Duodenal mucosa (tissue), 2 donors: Measurements from ENCODE around the gene HAS3.
"Not testable (repeated sequence)": the region's sequence is repeated elsewhere in the genome, so short reads cannot be mapped to it uniquely, and the experiment has no call there.

Source experiments
- H3K27ac ChIP-seq: one replicate; pipeline ENCODE4 v1.7.0; 2013; ENCODE audit warnings: low read depth, low read length
- H3K27me3 ChIP-seq, 2 donors: one replicate each; pipeline ENCODE4 v1.7.0; 2013; ENCODE audit warnings: low read length in 2 of 2, control low read depth in 1 of 2; ENCODE audit not compliant: insufficient read depth in 2 of 2, control insufficient read depth in 1 of 2
- H3K36me3 ChIP-seq, 2 donors: one replicate each; pipeline ENCODE4 v1.7.0; 2013; ENCODE audit warnings: low read length in 2 of 2, control low read depth in 1 of 2; ENCODE audit not compliant: insufficient read depth in 2 of 2, control insufficient read depth in 1 of 2
- H3K4me1 ChIP-seq, 2 donors: one replicate each; pipeline ENCODE4 v1.7.0; 2013; ENCODE audit warnings: low read length in 2 of 2, control low read depth in 1 of 2; ENCODE audit not compliant: insufficient read depth in 2 of 2, control insufficient read depth in 1 of 2
- H3K4me3 ChIP-seq, 2 donors: one replicate each; pipeline ENCODE4 v1.7.0; 2013; ENCODE audit warnings: low read length in 2 of 2, low read depth in 1 of 2
- H3K9ac ChIP-seq, 2 donors: one replicate each; pipeline ENCODE4 v1.7.0; 2013; ENCODE audit warnings: low read length in 2 of 2, low read depth in 1 of 2
- H3K9me3 ChIP-seq, 2 donors: one replicate each; pipeline ENCODE4 v1.7.0; 2013; ENCODE audit warnings: low read length in 2 of 2, control low read depth in 1 of 2; ENCODE audit not compliant: control insufficient read depth in 1 of 2

HAS3 gene

DNA sequence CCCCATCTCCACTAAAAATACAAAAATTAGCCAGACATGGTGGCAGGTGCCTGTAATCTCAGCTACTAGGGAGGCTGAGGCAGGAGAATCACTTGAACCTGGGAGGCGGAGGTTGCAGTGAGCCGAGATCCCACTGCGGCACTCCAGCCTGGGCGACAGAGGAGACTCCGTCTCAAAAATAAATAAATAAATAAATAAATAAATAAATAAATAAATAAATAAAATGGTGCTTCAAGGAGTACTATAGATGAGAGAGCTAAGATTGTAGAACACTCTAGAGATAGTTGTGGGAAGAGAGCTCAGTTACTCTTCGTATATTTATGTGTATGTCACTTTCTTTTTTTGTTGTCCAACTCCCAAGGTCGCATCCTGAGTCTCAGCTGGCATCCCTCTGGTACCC, 34.0 kb downstream of the HAS3 start:
- H3K4me1 ChIP-seq, H3K9me3 ChIP-seq, H3K27ac ChIP-seq, H3K9ac ChIP-seq, H3K4me3 ChIP-seq, H3K27me3 ChIP-seq: not testable (repeated sequence)
- H3K36me3 ChIP-seq: peaks cover 25 to 49% of the 10 kb centered on the region in 2 donors

DNA sequence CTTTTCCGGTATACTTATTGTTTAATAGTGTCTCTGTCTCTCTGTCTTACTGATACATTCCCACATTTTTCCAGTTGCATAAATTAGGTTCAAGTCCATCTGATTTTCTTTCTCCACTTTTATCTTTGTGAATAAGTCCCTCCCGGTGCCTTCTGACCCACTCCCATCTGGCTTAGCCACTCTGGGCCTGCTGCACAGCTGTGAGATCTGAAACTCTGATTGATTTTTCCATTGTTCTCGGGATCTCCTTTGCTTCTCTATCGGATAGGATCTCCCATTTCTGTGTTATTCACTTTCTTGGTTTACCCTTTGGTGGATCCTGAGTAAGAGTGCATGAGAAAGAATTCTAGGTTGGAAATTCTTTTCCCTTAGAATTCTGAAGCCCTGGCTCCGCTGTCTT, 35.6 kb downstream of the HAS3 start:
- Histone ChIP-seq H3K36me3 (peaks cover 25 to 54% of the 10 kb centered on the region in 2 donors), H3K9ac (no peak overlapping the region), H3K27ac (no peak overlapping the region)

GRCh38 chr16:69141936-69142335, 36.5 kb downstream of the HAS3 start:
- no peaks in the 10 kb centered on the region for H3K9me3 ChIP-seq
- H3K27ac ChIP-seq: no peak overlapping the region
- H3K36me3 ChIP-seq: peaks cover 25 to 54% of the 10 kb centered on the region in 2 donors
- H3K4me1 ChIP-seq: no peaks in the 10 kb centered on the region
- H3K4me3 ChIP-seq: no peak overlapping the region
- H3K9ac ChIP-seq: no peak overlapping the region
- H3K27me3 ChIP-seq: no peaks in the 10 kb centered on the region

More for the DNA sequence above, 35.6 kb downstream of the HAS3 start:
- H3K4me1 ChIP-seq: no peaks in the 10 kb centered on the region
- H3K9me3 ChIP-seq: no peaks in the 10 kb centered on the region
- no peak overlapping the region for H3K4me3 ChIP-seq
- H3K27me3 ChIP-seq: no peaks in the 10 kb centered on the region

DNA sequence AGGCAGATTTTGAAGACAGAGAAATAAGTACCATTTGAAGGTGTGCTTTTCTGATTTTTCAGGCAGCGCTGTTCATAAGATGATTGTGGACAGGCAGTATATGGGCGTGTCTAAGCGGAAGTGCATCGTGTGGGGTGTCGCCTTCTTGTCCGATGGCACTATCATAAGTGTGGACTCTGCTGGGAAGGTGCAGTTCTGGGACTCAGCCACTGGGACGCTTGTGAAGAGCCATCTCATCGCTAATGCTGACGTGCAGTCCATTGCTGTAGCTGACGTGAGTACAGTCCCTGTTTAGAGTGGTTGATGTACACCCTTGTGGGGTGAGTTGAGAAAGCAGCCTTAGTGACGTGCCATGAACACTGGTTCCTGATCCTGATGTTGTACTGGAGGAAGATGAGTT, 37.7 kb downstream of the HAS3 start:
- no peaks in the 10 kb centered on the region for H3K4me1 ChIP-seq
- peaks cover 19 to 52% of the 10 kb centered on the region in 2 donors for H3K36me3 ChIP-seq
- no peak overlapping the region for H3K9ac ChIP-seq
- H3K27me3 ChIP-seq: no peaks in the 10 kb centered on the region
- H3K9me3 ChIP-seq: no peaks in the 10 kb centered on the region
- H3K4me3 ChIP-seq: no peak overlapping the region
- no peak overlapping the region for H3K27ac ChIP-seq

- Histone ChIP-seq H3K27ac (no peak overlapping the region), H3K4me1 (no peaks in the 10 kb centered on the region), H3K4me3 (no peak overlapping the region), H3K27me3 (no peaks in the 10 kb centered on the region), H3K9me3 (no peaks in the 10 kb centered on the region), H3K9ac (no peak overlapping the region), H3K36me3 (peaks cover 19 to 44% of the 10 kb centered on the region in 2 donors)
Observed at GRCh38 chr16:69145658-69146057, 40.2 kb downstream of the HAS3 start.

- H3K9ac ChIP-seq, H3K4me1 ChIP-seq, H3K27me3 ChIP-seq, H3K27ac ChIP-seq, H3K9me3 ChIP-seq, H3K4me3 ChIP-seq: not testable (repeated sequence)
- peaks cover 12 to 45% of the 10 kb centered on the region in 2 donors for H3K36me3 ChIP-seq
Observed at GRCh38 chr16:69149621-69150020, 44.2 kb downstream of the HAS3 start.

DNA sequence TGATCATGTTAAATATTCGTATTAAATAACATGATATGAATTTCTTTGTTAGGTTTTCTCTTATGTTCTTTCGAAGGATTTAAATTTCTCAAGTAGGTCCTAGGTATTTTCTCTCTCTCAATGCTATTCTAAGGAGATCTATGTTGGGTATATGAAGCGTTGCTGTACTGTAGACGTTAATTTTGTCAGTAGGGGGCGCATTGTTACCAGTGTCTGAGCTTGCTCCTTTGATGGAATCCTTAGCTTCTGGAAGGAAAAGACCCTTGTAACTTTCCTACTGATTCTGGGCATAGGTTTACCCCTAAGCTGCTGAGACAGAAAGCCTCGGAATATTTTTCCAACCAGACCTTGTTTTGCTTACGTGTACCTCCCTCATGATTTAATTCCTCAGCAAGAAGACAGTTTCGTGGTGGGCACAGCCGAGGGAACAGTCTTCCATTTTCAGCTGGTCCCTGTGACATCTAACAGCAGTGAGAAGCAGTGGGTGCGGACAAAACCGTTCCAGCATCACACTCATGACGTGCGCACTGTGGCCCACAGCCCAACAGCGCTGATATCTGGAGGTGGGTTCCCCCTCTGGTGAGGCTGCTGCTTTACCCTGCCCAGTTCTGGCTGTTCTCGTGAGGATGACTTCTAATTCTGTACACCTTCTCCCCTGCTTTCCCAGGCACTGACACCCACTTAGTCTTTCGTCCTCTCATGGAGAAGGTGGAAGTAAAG, 44.9 kb downstream of the HAS3 start:
- Histone ChIP-seq H3K27me3 (no peaks in the 10 kb centered on the region), H3K4me3 (no peak overlapping the region), H3K9ac (no peak overlapping the region), H3K27ac (no peak overlapping the region), H3K4me1 (no peaks in the 10 kb centered on the region), H3K9me3 (no peaks in the 10 kb centered on the region), H3K36me3 (peaks cover 12 to 48% of the 10 kb centered on the region in 2 donors)

DNA sequence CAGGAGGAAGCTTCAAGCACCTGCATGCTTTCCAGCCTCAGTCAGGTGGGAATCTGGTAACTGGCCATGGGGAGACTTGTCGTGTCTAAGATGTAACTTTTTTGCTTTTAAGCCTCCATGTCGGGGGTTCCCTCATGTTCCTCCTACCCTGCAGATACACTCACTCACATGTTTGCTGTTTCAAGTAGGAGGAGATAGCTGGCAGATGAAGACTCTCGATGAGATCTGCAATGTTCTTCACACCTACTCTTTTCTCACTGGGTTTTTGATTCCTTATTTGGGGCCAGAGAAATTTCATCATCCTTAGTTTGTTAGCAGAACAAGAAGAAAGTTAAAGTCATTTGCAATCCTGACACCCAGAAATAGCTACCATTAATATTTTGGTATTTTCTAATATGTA, 51.7 kb downstream of the HAS3 start:
- Histone ChIP-seq H3K36me3 (peaks cover 25 to 75% of the 10 kb centered on the region in 2 donors), H3K9me3 (no peaks in the 10 kb centered on the region), H3K4me3 (no peak overlapping the region), H3K4me1 (no peaks in the 10 kb centered on the region), H3K27me3 (no peaks in the 10 kb centered on the region), H3K27ac (no peak overlapping the region), H3K9ac (no peak overlapping the region)

DNA sequence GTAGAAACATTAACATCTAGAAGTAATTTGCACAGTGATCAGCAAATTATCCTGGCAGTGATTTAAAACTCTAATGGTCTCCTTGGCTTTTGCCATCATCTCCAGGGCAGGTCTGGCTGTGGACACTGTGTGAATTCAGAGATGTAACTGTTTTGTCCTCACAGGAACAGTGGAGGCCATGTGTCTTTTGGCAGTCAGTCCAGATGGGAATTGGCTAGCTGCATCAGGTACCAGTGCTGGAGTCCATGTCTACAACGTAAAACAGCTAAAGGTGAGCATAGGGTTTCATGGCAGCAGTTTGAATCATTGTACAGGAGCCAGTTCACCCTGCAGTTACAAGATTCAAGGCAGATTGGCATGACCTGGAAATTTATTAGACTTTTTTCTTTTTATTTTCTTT, 54.7 kb downstream of the HAS3 start:
- Histone ChIP-seq H3K36me3 (peaks cover 19 to 64% of the 10 kb centered on the region in 2 donors), H3K4me1 (no peaks in the 10 kb centered on the region), H3K4me3 (no peak overlapping the region), H3K9ac (no peak overlapping the region), H3K27ac (no peak overlapping the region), H3K9me3 (no peaks in the 10 kb centered on the region), H3K27me3 (no peaks in the 10 kb centered on the region)

DNA sequence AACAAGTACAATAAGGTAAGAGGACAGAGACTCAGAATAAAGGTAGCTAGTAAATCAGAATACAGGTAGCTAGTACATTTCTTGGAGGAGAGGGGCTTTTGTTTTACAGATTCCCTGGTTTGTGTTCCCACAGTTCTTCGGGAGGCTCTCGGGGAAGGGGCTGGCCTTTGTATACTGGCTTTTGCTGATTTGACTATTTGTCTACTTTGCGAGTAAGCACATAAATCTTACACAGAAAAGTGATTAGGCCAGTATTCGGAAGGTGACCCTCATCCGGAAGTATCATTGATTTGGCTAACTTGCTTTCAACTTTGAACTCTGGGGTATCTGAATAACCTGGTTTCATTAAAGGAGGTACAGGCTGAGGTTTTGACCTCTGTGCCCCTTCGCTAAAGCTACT, 60.1 kb downstream of the HAS3 start:
- H3K36me3 ChIP-seq: peaks cover 28 to 62% of the 10 kb centered on the region in 2 donors
- H3K4me3 ChIP-seq: no peak overlapping the region
- no peak overlapping the region for H3K27ac ChIP-seq

More for the DNA sequence above, 60.1 kb downstream of the HAS3 start:
- Histone ChIP-seq H3K4me1 (no peaks in the 10 kb centered on the region), H3K9me3 (no peaks in the 10 kb centered on the region), H3K9ac (no peak overlapping the region), H3K27me3 (no peaks in the 10 kb centered on the region)
